GM12892 (cell line): ENCODE measurements around the gene BMP5.

ENCODE experiments used
- POLR2A ChIP-seq: IDR thresholded peaks from 2 replicates; pipeline ENCODE4 v1.6.1; 2011; ENCODE audit warnings: low read depth, low read length, control low read depth
- TAF1 ChIP-seq: IDR thresholded peaks from 2 replicates; pipeline ENCODE4 v1.6.1; 2011; ENCODE audit warnings: low read depth, mild to moderate bottlenecking, control low read depth, low read length, borderline replicate concordance

GRCh38 chr6:55919716-55920308 is 44.4 kb upstream of the BMP5 start:
- TF ChIP-seq POLR2A (no peak), TAF1 (no peak)
